ENCODE measurements around the gene LRRC55. TPM values are rescaled to one million over a fixed set of nuclear protein-coding genes. Genes with fewer than 3 reads are reported as not detected.

The LRRC55 gene, protein sequence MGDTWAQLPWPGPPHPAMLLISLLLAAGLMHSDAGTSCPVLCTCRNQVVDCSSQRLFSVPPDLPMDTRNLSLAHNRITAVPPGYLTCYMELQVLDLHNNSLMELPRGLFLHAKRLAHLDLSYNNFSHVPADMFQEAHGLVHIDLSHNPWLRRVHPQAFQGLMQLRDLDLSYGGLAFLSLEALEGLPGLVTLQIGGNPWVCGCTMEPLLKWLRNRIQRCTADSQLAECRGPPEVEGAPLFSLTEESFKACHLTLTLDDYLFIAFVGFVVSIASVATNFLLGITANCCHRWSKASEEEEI
- polyA plus RNA-seq (2011; rRNA removed) (not detected in 2 replicates), polyA minus RNA-seq (2011; rRNA and poly(A)+ RNA removed) (not detected in 2 replicates)

- no peak for DNase-seq (ENCODE audit: low read depth, low spot score)
Measured at GRCh38 chr11:57181678-57182305, at the start of gene LRRC55. TSS of gene LRRC55 (plus strand) at chr11:57181953. CDS start at chr11:57182023, 70 bp downstream.

DNA sequence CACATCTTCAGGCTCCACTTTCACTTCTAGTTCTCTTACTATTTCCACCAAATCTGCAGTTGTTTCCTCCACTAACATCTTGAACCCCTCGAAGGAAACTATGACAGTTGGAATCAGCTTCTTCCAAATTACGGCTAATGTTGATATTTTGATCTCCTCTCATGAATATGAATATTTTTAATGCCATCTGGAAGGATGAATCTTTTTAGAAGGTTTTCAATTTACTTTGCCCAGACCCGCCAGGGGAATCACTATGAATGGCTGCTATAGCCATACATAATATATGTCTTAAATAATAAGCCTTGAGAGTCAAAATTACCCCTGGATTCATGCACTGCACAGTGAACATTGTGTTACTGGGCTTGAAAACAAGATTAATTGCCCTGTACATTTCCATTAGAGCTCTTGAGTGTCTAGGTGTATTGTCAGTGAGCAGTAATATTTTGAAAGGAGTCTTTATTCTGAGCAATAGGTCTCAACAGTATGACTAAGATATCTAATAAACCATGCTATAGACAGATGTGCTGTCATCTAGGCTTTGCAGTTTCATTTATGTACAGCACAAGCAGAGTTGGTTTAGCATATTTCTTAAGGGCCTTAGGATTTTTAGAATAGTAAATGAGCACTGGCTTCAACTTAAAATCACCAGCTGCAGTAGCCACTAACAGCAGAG lies 48.3 kb upstream of the LRRC55 start:
- Histone ChIP-seq H3K27ac (ENCODE audit: low read depth, low read length) (no peak overlapping the region), H3K4me3 (ENCODE audit: low read depth, low read length) (no peak overlapping the region), H3K27me3 (ENCODE audit: control insufficient read depth, insufficient read depth, low read length) (peaks cover 2% of the 10 kb centered on the region), H3K9me3 (ENCODE audit: control insufficient read depth, insufficient read depth, low read length) (no peaks in the 10 kb centered on the region)
- no peak for DNase-seq (ENCODE audit: low read depth, low spot score)
- ChIA-PET POLR2A (no interaction called here), CTCF (interaction anchor here (0.9 to 11.4 kb wide), 2 partner anchors 20 to 116 kb away, joined by 3 to 255 read pairs; no protein-coding TSS in a partner anchor)
- TF ChIP-seq, protein P1, sequence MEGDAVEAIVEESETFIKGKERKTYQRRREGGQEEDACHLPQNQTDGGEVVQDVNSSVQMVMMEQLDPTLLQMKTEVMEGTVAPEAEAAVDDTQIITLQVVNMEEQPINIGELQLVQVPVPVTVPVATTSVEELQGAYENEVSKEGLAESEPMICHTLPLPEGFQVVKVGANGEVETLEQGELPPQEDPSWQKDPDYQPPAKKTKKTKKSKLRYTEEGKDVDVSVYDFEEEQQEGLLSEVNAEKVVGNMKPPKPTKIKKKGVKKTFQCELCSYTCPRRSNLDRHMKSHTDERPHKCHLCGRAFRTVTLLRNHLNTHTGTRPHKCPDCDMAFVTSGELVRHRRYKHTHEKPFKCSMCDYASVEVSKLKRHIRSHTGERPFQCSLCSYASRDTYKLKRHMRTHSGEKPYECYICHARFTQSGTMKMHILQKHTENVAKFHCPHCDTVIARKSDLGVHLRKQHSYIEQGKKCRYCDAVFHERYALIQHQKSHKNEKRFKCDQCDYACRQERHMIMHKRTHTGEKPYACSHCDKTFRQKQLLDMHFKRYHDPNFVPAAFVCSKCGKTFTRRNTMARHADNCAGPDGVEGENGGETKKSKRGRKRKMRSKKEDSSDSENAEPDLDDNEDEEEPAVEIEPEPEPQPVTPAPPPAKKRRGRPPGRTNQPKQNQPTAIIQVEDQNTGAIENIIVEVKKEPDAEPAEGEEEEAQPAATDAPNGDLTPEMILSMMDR (IDR thresholded peaks at IDR 0.05; ENCODE audit: low read depth, low read length): no peak

More at GRCh38 chr11:57181678-57182305, at the start of gene LRRC55:
- ChIA-PET CTCF (interaction anchor here (1.1 kb wide), 1 partner anchor 67 kb away, joined by 3 read pairs; no protein-coding TSS in a partner anchor), POLR2A (no interaction called here)
- TF ChIP-seq, protein P1 (IDR thresholded peaks at IDR 0.05; ENCODE audit: low read depth, low read length): no peak
- Histone ChIP-seq H3K4me3 (ENCODE audit: low read depth, low read length) (no peak within 1 kb of the TSS), H3K27ac (ENCODE audit: low read depth, low read length) (no peak within 1 kb of the TSS), H3K9me3 (ENCODE audit: control insufficient read depth, insufficient read depth, low read length) (no peaks in the 10 kb centered on the region), H3K27me3 (ENCODE audit: control insufficient read depth, insufficient read depth, low read length) (peaks cover 16% of the 10 kb centered on the region)

DNA sequence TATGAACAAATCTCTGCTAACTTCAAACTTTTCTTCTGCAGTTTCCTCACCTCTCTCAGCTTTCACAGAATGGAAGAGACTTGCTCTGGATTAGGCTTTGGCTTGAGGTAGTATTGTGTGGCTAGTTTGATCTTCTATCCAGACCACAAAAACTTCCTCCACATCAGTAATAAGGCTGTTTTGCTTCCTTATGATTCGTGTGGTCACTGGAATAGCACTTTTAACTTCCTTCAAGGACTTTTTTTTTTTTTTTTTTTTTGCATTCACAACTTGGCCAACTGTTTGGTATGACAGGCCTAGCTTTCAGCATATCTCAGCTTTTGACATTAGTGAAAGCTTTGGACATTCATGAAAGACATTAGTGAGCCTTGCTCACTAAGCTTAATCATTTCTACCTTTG lies 47.5 kb upstream of the LRRC55 start:
- H3K4me3 ChIP-seq (ENCODE audit: low read depth, low read length): no peak overlapping the region
- TF ChIP-seq, protein P1 (IDR thresholded peaks at IDR 0.05; ENCODE audit: low read depth, low read length): no peak
- no peak for DNase-seq (ENCODE audit: low read depth, low spot score)
- H3K27ac ChIP-seq (ENCODE audit: low read depth, low read length): no peak overlapping the region
- ChIA-PET CTCF (interaction anchor here (11.4 kb wide), 1 partner anchor 115 kb away, joined by 255 read pairs; no protein-coding TSS in a partner anchor), POLR2A (no interaction called here)
- peaks cover 2% of the 10 kb centered on the region for H3K27me3 ChIP-seq (ENCODE audit: control insufficient read depth, insufficient read depth, low read length)
- no peaks in the 10 kb centered on the region for H3K9me3 ChIP-seq (ENCODE audit: control insufficient read depth, insufficient read depth, low read length)

- Histone ChIP-seq H3K4me3 (ENCODE audit: low read depth, low read length) (no peak overlapping the region), H3K27me3 (ENCODE audit: control insufficient read depth, insufficient read depth, low read length) (peaks cover 2% of the 10 kb centered on the region), H3K9me3 (ENCODE audit: control insufficient read depth, insufficient read depth, low read length) (no peaks in the 10 kb centered on the region), H3K27ac (ENCODE audit: low read depth, low read length) (no peak overlapping the region)
- POLR2A ChIA-PET: no interaction called here
- TF ChIP-seq, protein P1 (IDR thresholded peaks at IDR 0.05; ENCODE audit: low read depth, low read length): no peak
- DNase-seq (ENCODE audit: low read depth, low spot score): no peak
- CTCF ChIA-PET: interaction anchor here (0.6 to 11.4 kb wide), 2 partner anchors 114 to 144 kb away, joined by 3 to 255 read pairs; no protein-coding TSS in a partner anchor
Measured at GRCh38 chr11:57135020-57135751, 46.6 kb upstream of the LRRC55 start.
